22Rv1 (cell line): ENCODE measurements around the gene CDH15.

Source experiments
- ZFX ChIP-seq: fragments of 450-650 bp; IDR thresholded peaks from 2 replicates; pipeline ENCODE4 v1.6.1; 2017; ENCODE audit warnings: antibody characterized with exemption, borderline replicate concordance
- TF ChIP-seq, protein P1 (sequence below): fragments of 450-650 bp; IDR thresholded peaks from 2 replicates; pipeline ENCODE4 v1.5.1; 2017; ENCODE audit warnings: mild to moderate bottlenecking

DNA sequence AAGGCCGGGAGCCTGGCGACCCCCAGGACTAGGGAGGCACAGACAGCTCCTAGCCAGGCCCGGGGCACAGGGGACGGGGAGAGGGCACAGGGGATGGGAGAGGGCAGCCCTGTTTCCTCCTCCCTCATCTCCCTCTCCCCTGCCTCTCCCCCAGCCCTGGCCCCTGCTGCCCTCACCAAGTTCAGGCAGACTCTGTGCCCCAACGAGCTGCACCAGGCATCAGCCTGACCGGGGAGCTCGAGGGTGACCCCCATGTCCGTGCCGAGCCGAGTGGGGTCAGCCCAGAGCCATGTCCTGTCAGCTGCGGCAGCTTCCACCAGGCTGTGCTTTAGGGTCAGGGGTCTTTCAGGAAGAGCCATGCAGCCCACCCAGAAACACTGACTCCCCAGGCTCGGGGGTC is 6.0 kb downstream of the CDH15 start:
- TF ChIP-seq, protein P1, sequence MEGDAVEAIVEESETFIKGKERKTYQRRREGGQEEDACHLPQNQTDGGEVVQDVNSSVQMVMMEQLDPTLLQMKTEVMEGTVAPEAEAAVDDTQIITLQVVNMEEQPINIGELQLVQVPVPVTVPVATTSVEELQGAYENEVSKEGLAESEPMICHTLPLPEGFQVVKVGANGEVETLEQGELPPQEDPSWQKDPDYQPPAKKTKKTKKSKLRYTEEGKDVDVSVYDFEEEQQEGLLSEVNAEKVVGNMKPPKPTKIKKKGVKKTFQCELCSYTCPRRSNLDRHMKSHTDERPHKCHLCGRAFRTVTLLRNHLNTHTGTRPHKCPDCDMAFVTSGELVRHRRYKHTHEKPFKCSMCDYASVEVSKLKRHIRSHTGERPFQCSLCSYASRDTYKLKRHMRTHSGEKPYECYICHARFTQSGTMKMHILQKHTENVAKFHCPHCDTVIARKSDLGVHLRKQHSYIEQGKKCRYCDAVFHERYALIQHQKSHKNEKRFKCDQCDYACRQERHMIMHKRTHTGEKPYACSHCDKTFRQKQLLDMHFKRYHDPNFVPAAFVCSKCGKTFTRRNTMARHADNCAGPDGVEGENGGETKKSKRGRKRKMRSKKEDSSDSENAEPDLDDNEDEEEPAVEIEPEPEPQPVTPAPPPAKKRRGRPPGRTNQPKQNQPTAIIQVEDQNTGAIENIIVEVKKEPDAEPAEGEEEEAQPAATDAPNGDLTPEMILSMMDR, result no peak
- TF ChIP-seq ZFX, result no peak
